ENCODE measurements around the gene FAM229A. TPM values are rescaled to one million over a fixed set of nuclear protein-coding genes. Genes with fewer than 3 reads are reported as not detected.

The FAM229A gene
- total RNA-seq, 1 donor from 2014 or later: 4.5 TPM

DNA sequence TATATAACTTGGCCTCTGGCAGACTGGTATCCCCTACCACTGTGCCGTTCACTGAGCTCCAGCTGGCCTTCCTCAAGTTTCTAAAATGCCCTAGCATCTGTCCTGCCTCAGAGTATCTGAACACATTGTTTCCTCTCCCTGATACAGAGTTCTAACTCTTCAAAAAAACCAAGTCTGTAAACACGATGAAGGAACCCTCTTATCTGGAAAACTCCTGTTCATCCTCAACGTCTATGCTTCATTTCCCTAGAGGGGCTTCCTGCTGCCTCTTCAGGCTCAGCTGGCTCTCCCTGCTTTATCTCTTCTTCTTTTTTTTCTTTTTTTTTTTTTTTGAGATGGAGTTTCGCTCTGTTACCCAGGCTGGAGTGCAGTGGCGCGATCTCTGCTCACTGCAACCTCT, 26.4 kb upstream of the FAM229A start:
- H3K4me3 Mint-ChIP-seq (ENCODE audit: unreplicated experiment): no peak overlapping the region
- H3K4me1 Mint-ChIP-seq (ENCODE audit: low read depth): peaks cover 15% of the 10 kb centered on the region
- H3K36me3 Mint-ChIP-seq (ENCODE audit: low read depth): peaks cover 11% of the 10 kb centered on the region
- no peak for DNase-seq (ENCODE audit: low spot score)
- no peak overlapping the region for H3K27ac Mint-ChIP-seq (ENCODE audit: unreplicated experiment)
- H3K9me3 Mint-ChIP-seq (ENCODE audit: low read depth): no peaks in the 10 kb centered on the region
- no peaks in the 10 kb centered on the region for H3K27me3 Mint-ChIP-seq (ENCODE audit: low read depth)
- TF ChIP-seq, protein P1, sequence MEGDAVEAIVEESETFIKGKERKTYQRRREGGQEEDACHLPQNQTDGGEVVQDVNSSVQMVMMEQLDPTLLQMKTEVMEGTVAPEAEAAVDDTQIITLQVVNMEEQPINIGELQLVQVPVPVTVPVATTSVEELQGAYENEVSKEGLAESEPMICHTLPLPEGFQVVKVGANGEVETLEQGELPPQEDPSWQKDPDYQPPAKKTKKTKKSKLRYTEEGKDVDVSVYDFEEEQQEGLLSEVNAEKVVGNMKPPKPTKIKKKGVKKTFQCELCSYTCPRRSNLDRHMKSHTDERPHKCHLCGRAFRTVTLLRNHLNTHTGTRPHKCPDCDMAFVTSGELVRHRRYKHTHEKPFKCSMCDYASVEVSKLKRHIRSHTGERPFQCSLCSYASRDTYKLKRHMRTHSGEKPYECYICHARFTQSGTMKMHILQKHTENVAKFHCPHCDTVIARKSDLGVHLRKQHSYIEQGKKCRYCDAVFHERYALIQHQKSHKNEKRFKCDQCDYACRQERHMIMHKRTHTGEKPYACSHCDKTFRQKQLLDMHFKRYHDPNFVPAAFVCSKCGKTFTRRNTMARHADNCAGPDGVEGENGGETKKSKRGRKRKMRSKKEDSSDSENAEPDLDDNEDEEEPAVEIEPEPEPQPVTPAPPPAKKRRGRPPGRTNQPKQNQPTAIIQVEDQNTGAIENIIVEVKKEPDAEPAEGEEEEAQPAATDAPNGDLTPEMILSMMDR (IDR thresholded peaks at IDR 0.05): no peak

DNA sequence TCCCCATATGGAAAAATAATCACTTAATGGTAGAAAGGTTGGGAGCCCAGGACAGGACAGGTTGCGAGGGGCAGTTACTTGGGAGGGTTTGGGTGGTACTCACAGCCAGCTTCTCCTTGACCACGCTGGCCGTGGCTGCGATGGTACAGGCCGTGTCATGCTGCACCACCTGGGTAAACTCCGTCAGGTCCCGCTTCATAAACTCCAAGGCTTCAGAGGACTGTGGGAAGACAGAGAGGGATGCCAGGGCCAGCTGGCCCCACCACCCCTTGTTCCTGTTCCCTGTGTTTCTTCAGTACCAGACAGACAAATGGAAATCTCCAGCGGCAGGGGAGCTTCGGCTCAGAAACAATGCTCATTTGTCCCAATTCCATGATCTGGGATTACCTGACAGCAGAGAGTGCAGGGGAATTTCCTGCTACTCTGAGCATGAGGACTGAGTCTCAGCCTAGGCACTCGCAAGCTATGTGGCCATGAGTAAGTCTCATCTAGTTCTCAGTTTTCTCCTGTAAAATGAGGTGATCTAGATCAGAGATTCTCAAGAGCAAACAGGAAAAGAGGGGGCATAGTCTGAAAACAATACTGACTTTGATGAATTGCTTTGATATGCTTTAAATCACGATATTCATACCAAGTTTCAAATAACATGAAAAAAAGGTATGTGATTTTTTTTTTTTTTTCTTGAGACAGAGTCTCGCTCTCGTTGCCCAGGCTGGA, 24.5 kb upstream of the FAM229A start:
- Mint-ChIP-seq H3K4me1 (ENCODE audit: low read depth) (no peaks in the 10 kb centered on the region), H3K4me3 (ENCODE audit: unreplicated experiment) (no peak overlapping the region), H3K36me3 (ENCODE audit: low read depth) (peaks cover 17% of the 10 kb centered on the region), H3K27me3 (ENCODE audit: low read depth) (no peaks in the 10 kb centered on the region), H3K27ac (ENCODE audit: unreplicated experiment) (no peak overlapping the region), H3K9me3 (ENCODE audit: low read depth) (no peaks in the 10 kb centered on the region)
- TF ChIP-seq, protein P1 (IDR thresholded peaks at IDR 0.05): no peak
- no peak for DNase-seq (ENCODE audit: low spot score)

DNA sequence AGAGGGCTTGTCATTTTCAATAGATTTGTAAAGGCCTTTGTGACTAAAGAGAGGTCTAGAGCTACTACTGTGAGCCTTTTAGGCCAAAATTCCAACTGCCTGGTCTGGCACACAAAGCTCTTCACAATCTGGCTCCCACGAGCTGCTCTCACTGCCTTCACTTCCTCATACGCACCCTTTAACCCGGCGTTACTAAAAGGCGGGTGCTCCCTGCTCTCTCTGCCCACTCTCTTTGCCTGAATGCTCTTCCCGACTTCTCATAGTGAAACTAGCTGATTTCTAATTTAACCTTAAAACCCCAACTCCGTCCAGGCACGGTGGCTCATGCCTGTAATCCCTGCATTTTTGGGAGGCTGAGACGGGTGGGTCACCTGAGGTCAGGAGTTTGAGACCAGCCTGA, 17.8 kb upstream of the FAM229A start:
- Mint-ChIP-seq H3K9me3 (ENCODE audit: low read depth) (no peaks in the 10 kb centered on the region), H3K27me3 (ENCODE audit: low read depth) (no peaks in the 10 kb centered on the region), H3K27ac (ENCODE audit: unreplicated experiment) (no peak overlapping the region), H3K4me1 (ENCODE audit: low read depth) (no peaks in the 10 kb centered on the region), H3K36me3 (ENCODE audit: low read depth) (peaks cover 39% of the 10 kb centered on the region), H3K4me3 (ENCODE audit: unreplicated experiment) (no peak overlapping the region)
- DNase-seq (ENCODE audit: low spot score): no peak
- TF ChIP-seq, protein P1 (IDR thresholded peaks at IDR 0.05): no peak

GRCh38 chr1:32377541-32378220, 15.4 kb upstream of the FAM229A start:
- TF ChIP-seq, protein P1 (IDR thresholded peaks at IDR 0.05): no peak
- Mint-ChIP-seq H3K4me3 (ENCODE audit: unreplicated experiment) (no peak overlapping the region), H3K36me3 (ENCODE audit: low read depth) (peaks cover 47% of the 10 kb centered on the region), H3K27ac (ENCODE audit: unreplicated experiment) (no peak overlapping the region), H3K9me3 (ENCODE audit: low read depth) (no peaks in the 10 kb centered on the region), H3K4me1 (ENCODE audit: low read depth) (peaks cover 1% of the 10 kb centered on the region), H3K27me3 (ENCODE audit: low read depth) (no peaks in the 10 kb centered on the region)
- DNase-seq (ENCODE audit: low spot score): no peak

GRCh38 chr1:32376199-32376598, 13.9 kb upstream of the FAM229A start:
- H3K27me3 Mint-ChIP-seq (ENCODE audit: low read depth): no peaks in the 10 kb centered on the region
- peaks cover 47% of the 10 kb centered on the region for H3K36me3 Mint-ChIP-seq (ENCODE audit: low read depth)
- TF ChIP-seq, protein P1 (IDR thresholded peaks at IDR 0.05): no peak
- DNase-seq (ENCODE audit: low spot score): no peak
- H3K27ac Mint-ChIP-seq (ENCODE audit: unreplicated experiment): no peak overlapping the region
- H3K4me3 Mint-ChIP-seq (ENCODE audit: unreplicated experiment): no peak overlapping the region
- peaks cover 13% of the 10 kb centered on the region for H3K4me1 Mint-ChIP-seq (ENCODE audit: low read depth)
- no peaks in the 10 kb centered on the region for H3K9me3 Mint-ChIP-seq (ENCODE audit: low read depth)
